ENCODE results near the gene LCTL. TPM values are rescaled to one million over a fixed set of nuclear protein-coding genes. Genes with fewer than 3 reads are reported as not detected.

Gene LCTL
- total RNA-seq, 2 donors from 2014 or later: 0.51 to 0.77 TPM

- H3K4me3 ChIP-seq (ENCODE audit: low read length): no peak overlapping the region
- no peaks in the 10 kb centered on the region for H3K27me3 ChIP-seq (ENCODE audit: control insufficient read depth, insufficient read depth, low read length, poor library complexity, severe bottlenecking)
- peak overlapping the region; percentile 72 for H3K27ac Mint-ChIP-seq
- H3K4me1 ChIP-seq (ENCODE audit: control insufficient read depth, insufficient read depth, low read length): peaks cover 3% of the 10 kb centered on the region
- H3K9me3 Mint-ChIP-seq: no peaks in the 10 kb centered on the region
- TF ChIP-seq CTCF (conservative IDR thresholded peaks at IDR 0.05): no peak
- H3K27me3 Mint-ChIP-seq (ENCODE audit: insufficient read depth): no peaks in the 10 kb centered on the region
- peaks cover 5% of the 10 kb centered on the region for H3K4me1 Mint-ChIP-seq
- 90 to 92% methylated on average over 5 to 7 of the region's 7 CpGs for WGBS, 2 experiments (ENCODE audit: insufficient coverage in 1 of 2, insufficient read length in 1 of 2)
- no peaks in the 10 kb centered on the region for H3K36me3 ChIP-seq (ENCODE audit: control insufficient read depth, insufficient read depth, low read length)
- DNase-seq: no peak
- no peak overlapping the region for H3K27ac ChIP-seq (ENCODE audit: low read depth, low read length)
- no peaks in the 10 kb centered on the region for H3K36me3 Mint-ChIP-seq (ENCODE audit: low read depth)
- H3K9ac ChIP-seq (ENCODE audit: extremely low read depth, low read length, poor library complexity, severe bottlenecking): no peak overlapping the region
- H3K4me3 Mint-ChIP-seq: no peak overlapping the region
- no peaks in the 10 kb centered on the region for H3K9me3 ChIP-seq (ENCODE audit: control insufficient read depth, low read length)
Observed at GRCh38 chr15:66567897-66568296, 2.1 kb upstream of the LCTL start.

- Histone ChIP-seq H3K36me3 (ENCODE audit: control insufficient read depth, insufficient read depth, low read length) (no peaks in the 10 kb centered on the region), H3K27ac (ENCODE audit: low read depth, low read length) (no peak overlapping the region), H3K27me3 (ENCODE audit: control insufficient read depth, insufficient read depth, low read length, poor library complexity, severe bottlenecking) (no peaks in the 10 kb centered on the region), H3K9me3 (ENCODE audit: control insufficient read depth, low read length) (no peaks in the 10 kb centered on the region), H3K4me1 (ENCODE audit: control insufficient read depth, insufficient read depth, low read length) (peaks cover 3% of the 10 kb centered on the region), H3K4me3 (ENCODE audit: low read length) (no peak overlapping the region), H3K9ac (ENCODE audit: extremely low read depth, low read length, poor library complexity, severe bottlenecking) (no peak overlapping the region)
- 60 to 94% methylated on average over 2 to 15 of the region's 15 CpGs for WGBS, 2 experiments (ENCODE audit: insufficient coverage in 1 of 2, insufficient read length in 1 of 2)
- Mint-ChIP-seq H3K27ac (no peak overlapping the region), H3K9me3 (no peaks in the 10 kb centered on the region), H3K4me1 (peaks cover 5% of the 10 kb centered on the region), H3K4me3 (no peak overlapping the region), H3K36me3 (ENCODE audit: low read depth) (no peaks in the 10 kb centered on the region), H3K27me3 (ENCODE audit: insufficient read depth) (no peaks in the 10 kb centered on the region)
- TF ChIP-seq CTCF (conservative IDR thresholded peaks at IDR 0.05): peak; percentile 84
- peak; percentile 93 for DNase-seq
Observed at GRCh38 chr15:66566963-66567531, 1.2 kb upstream of the LCTL start.

DNA sequence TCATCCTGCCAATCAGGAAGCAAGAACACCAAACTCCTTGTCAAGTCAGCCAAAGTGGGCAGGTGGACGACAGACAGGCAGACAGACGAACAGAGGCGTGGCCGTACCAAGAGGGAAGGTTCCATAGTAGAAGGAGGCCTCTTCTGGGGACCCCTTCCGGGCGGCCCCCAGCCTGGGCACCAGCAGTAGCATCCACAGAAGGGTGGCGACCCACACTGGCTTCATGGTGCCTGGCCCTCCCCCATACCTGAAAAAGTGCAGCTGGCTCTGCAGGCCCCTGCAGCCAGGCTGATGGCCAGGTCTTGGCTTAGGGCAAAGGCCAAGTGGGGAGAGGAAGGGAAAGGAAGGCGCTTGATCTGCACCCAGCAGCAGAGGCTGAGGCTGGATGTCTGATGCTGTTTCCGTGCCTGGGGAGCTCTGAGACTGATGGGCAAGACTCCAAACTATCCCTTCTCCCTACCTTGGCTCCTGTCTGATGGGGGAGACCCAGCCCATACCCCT lies 607 bp downstream of the LCTL start:
- no peaks in the 10 kb centered on the region for H3K9me3 Mint-ChIP-seq
- 91 to 100% methylated on average over 3 to 9 of the region's 9 CpGs for WGBS, 2 experiments (ENCODE audit: insufficient coverage in 1 of 2, insufficient read length in 1 of 2)
- H3K27me3 Mint-ChIP-seq (ENCODE audit: insufficient read depth): no peaks in the 10 kb centered on the region
- Histone ChIP-seq H3K27ac (ENCODE audit: low read depth, low read length) (no peak overlapping the region), H3K4me1 (ENCODE audit: control insufficient read depth, insufficient read depth, low read length) (peaks cover 3% of the 10 kb centered on the region), H3K9me3 (ENCODE audit: control insufficient read depth, low read length) (no peaks in the 10 kb centered on the region), H3K36me3 (ENCODE audit: control insufficient read depth, insufficient read depth, low read length) (no peaks in the 10 kb centered on the region), H3K4me3 (ENCODE audit: low read length) (no peak overlapping the region), H3K9ac (ENCODE audit: extremely low read depth, low read length, poor library complexity, severe bottlenecking) (no peak overlapping the region), H3K27me3 (ENCODE audit: control insufficient read depth, insufficient read depth, low read length, poor library complexity, severe bottlenecking) (no peaks in the 10 kb centered on the region)
- no peaks in the 10 kb centered on the region for H3K36me3 Mint-ChIP-seq (ENCODE audit: low read depth)
- no peak for TF ChIP-seq CTCF (conservative IDR thresholded peaks at IDR 0.05)
- no peak for DNase-seq
- no peak overlapping the region for H3K4me3 Mint-ChIP-seq
- no peak overlapping the region for H3K27ac Mint-ChIP-seq
- H3K4me1 Mint-ChIP-seq: peaks cover 5% of the 10 kb centered on the region

Measured in endodermal cell (in vitro differentiated cells).